ENCODE results near the gene STMN3.

- no peak for TF ChIP-seq POLR2A (IDR thresholded peaks at IDR 0.05)
- no peak for TF ChIP-seq CTCF (IDR thresholded peaks at IDR 0.05)
Observed at GRCh38 chr20:63619505-63619904, 33.7 kb downstream of the STMN3 start.
